ENCODE data around the gene SH3RF1. TPM values are rescaled to one million over a fixed set of nuclear protein-coding genes. Genes with fewer than 3 reads are reported as not detected.

SH3RF1 gene
- total and polyA plus RNA-seq, 2 of the 13 experiments (the other 11 are each of a cell fraction or from before 2014, with no cell fraction given) = 3.1 to 3.2 TPM

GRCh38 chr4:169063441-169063840 is 207.3 kb downstream of the SH3RF1 start:
- Histone ChIP-seq H2AFZ (ENCODE audit: low read length) (no peak overlapping the region), H4K20me1 (ENCODE audit: insufficient read depth, low read length) (no peaks in the 10 kb centered on the region), H3K36me3 (replicated peaks in 1 of 2; ENCODE audit: control insufficient read depth in 1 of 2, insufficient read depth in 2 of 2, low read length in 2 of 2) (no peaks in the 10 kb centered on the region), H3K9ac (ENCODE audit: insufficient read depth, low read depth, low read length) (no peak overlapping the region), H3K4me1 (ENCODE audit: insufficient read depth, low read length) (peaks cover 39% of the 10 kb centered on the region), H3K79me2 (ENCODE audit: insufficient read depth, low read length) (no peaks in the 10 kb centered on the region), H3K9me3 (ENCODE audit: low read length) (no peaks in the 10 kb centered on the region), H3K4me3 (replicated peaks in 1 of 3; ENCODE audit: insufficient read depth in 1 of 3, low read depth in 2 of 3, low read length in 3 of 3) (no peak overlapping the region), H3K27me3 (ENCODE audit: control insufficient read depth in 1 of 2, insufficient read depth in 2 of 2, low read length in 2 of 2) (no peaks in the 10 kb centered on the region), H3K27ac (ENCODE audit: extremely low read length, insufficient read depth, low read length) (no peak overlapping the region), H3K4me2 (ENCODE audit: low read depth, low read length) (no peak overlapping the region)
- WGBS (ENCODE audit: low lambda C conversion rate) = 48% methylated on average over 3 of the region's 3 CpGs
- intact Hi-C loops (cut with micrococcal nuclease; ENCODE audit: unreplicated experiment) (no loop called here), in situ Hi-C loops (cut with HindIII; ENCODE audit: extremely low pct_ligation_motif_present, low pct_unique_long_range_greater_than_20kb) (no loop called here)
- ChIA-PET CTCF (ENCODE audit: low intra/inter-chr PET ratio, low total read pairs) (no interaction called here), POLR2A (no interaction called here)
- DNase-seq (ENCODE audit: low spot score) (no peak), FAIRE-seq (no peak), ATAC-seq (no peak)
- BruUV-seq (replicated peaks) = no TSS peak
- TF ChIP-seq ZNF780A (CRISPR knock-in tag; IDR thresholded peaks at IDR 0.05) = no peak
- no peak for TF ChIP-seq CBX2 (IDR thresholded peaks at IDR 0.05; ENCODE audit: low read depth, low read length)
- TF ChIP-seq CBX2 (CRISPR knock-in tag; IDR thresholded peaks at IDR 0.05; ENCODE audit: low read depth) = no peak
- TF ChIP-seq KLF6 (CRISPR knock-in tag; IDR thresholded peaks at IDR 0.05) = no peak

- H3K27ac ChIP-seq (ENCODE audit: extremely low read length, insufficient read depth, low read length) = no peak overlapping the region
- H3K4me3 ChIP-seq (replicated peaks in 1 of 3; ENCODE audit: insufficient read depth in 1 of 3, low read depth in 2 of 3, low read length in 3 of 3) = peak overlapping the region in 1 of 3 experiments; percentile 14; a peak in 2 of 6 replicates
- intact Hi-C loops (cut with micrococcal nuclease; ENCODE audit: unreplicated experiment) = no loop called here
- CTCF ChIA-PET (ENCODE audit: low intra/inter-chr PET ratio, low total read pairs) = no interaction called here
- DNase-seq (ENCODE audit: low spot score) (peak; percentile 37), FAIRE-seq (peak; percentile 32), ATAC-seq (peak; percentile 75)
- H3K9me3 ChIP-seq (ENCODE audit: low read length) = no peaks in the 10 kb centered on the region
- H3K9ac ChIP-seq (ENCODE audit: insufficient read depth, low read depth, low read length) = no peak overlapping the region
- peaks cover 33% of the 10 kb centered on the region for H3K4me1 ChIP-seq (ENCODE audit: insufficient read depth, low read length)
- H2AFZ ChIP-seq (ENCODE audit: low read length) = no peak overlapping the region
- in situ Hi-C loops (cut with HindIII; ENCODE audit: extremely low pct_ligation_motif_present, low pct_unique_long_range_greater_than_20kb) = no loop called here
- POLR2A ChIA-PET = interaction anchor here (0.8 to 1.4 kb wide), 3 partner anchors 8 to 53 kb away, joined by 3 to 6 read pairs (median 4); partner anchors contain the start of gene CBR4
- no peaks in the 10 kb centered on the region for H3K79me2 ChIP-seq (ENCODE audit: insufficient read depth, low read length)
- 4% methylated on average over 6 of the region's 6 CpGs for WGBS (ENCODE audit: low lambda C conversion rate)
- no TSS peak for BruUV-seq (replicated peaks)
- peak overlapping the region; percentile 63 for H3K4me2 ChIP-seq (ENCODE audit: low read depth, low read length)
- H3K36me3 ChIP-seq (replicated peaks in 1 of 2; ENCODE audit: control insufficient read depth in 1 of 2, insufficient read depth in 2 of 2, low read length in 2 of 2) = no peaks in the 10 kb centered on the region
- H4K20me1 ChIP-seq (ENCODE audit: insufficient read depth, low read length) = no peaks in the 10 kb centered on the region
- H3K27me3 ChIP-seq (ENCODE audit: control insufficient read depth in 1 of 2, insufficient read depth in 2 of 2, low read length in 2 of 2) = no peaks in the 10 kb centered on the region
- TF ChIP-seq ZGPAT (CRISPR knock-in tag; IDR thresholded peaks at IDR 0.05) = no peak
- TF ChIP-seq RARG (CRISPR knock-in tag; IDR thresholded peaks at IDR 0.05; ENCODE audit: low read depth) = no peak
- TF ChIP-seq AFF4 (CRISPR knock-in tag; IDR thresholded peaks at IDR 0.05) = no peak
- 0 out of 2 replicates have a peak, but pooled peaks have one; percentile 8 for TF ChIP-seq ZFP36L1 (CRISPR knock-in tag; IDR thresholded peaks at IDR 0.05)
- TF ChIP-seq YEATS2 (CRISPR knock-in tag; IDR thresholded peaks at IDR 0.05; ENCODE audit: borderline replicate concordance) = 0 out of 2 replicates have a peak, but pooled peaks have one; percentile 28
- peak; percentile 27; the same call in 1 of the 2 replicates for TF ChIP-seq ARID5B (CRISPR knock-in tag; IDR thresholded peaks at IDR 0.05)
Observed at GRCh38 chr4:169062897-169063244, 207.9 kb downstream of the SH3RF1 start.

Measured in HepG2 (cell line).